ENCODE measurements around the gene PCMTD2.

The PCMTD2 gene

GRCh38 chr20:64239449-64240242 is 15.9 kb upstream of the PCMTD2 start:
- no peak for DNase-seq

DNA sequence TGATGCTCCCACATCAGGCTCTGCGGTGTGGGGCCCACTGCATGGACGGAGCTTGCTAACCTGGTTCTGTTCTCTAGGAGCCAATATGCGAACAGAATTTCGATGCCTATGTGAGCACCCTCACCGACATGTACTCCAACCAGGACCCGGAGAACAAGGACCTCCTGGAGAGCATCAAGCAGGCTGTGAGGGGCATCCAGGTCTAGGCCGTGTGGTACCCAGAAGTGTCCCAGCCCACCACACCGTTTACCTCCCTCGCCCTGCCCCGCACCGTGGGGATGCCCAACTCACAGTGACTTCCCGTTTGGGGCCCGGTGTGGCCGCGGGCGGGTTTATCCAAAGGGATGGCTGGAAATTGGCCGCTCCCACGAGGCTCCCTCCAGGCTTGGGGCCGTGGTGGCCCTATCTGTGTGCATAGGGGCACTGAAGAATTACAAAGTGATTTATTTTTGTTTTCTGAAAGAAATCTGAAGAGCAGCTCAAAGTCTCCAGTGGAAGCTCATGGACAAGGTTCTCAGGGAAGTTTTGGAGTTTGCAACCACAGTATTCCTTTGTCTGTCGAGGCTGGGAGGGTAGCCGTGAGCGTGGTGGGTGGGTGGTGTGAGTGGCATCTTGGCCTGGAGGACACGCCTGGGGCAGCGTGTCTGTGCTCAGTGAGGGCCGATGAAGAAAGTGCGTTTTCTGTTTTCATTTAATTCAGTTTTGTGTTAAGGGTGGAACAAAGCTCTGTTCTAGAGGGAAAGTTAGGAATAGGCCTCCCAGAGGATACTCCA is 15.1 kb upstream of the PCMTD2 start:
- no peak for DNase-seq

DNA sequence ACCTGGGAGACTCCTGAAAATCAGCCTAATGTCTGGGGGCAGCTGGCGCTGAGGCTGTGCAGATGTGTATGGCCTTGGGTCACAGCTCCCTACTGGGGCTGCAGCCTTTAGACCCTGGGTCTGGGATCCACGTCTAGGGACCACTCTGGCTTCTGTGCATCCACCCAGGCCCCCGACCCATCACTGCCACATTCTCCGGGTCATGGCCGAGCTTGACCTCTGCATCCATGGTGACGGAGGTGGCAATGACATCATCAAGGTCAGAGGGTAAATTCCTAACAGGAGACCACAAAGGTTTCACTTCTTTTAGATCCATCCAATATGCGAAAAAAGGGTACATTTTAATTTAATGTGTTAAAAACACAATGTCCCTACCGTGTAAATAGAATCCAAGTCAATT is 14.5 kb upstream of the PCMTD2 start:
- no peak for DNase-seq

DNA sequence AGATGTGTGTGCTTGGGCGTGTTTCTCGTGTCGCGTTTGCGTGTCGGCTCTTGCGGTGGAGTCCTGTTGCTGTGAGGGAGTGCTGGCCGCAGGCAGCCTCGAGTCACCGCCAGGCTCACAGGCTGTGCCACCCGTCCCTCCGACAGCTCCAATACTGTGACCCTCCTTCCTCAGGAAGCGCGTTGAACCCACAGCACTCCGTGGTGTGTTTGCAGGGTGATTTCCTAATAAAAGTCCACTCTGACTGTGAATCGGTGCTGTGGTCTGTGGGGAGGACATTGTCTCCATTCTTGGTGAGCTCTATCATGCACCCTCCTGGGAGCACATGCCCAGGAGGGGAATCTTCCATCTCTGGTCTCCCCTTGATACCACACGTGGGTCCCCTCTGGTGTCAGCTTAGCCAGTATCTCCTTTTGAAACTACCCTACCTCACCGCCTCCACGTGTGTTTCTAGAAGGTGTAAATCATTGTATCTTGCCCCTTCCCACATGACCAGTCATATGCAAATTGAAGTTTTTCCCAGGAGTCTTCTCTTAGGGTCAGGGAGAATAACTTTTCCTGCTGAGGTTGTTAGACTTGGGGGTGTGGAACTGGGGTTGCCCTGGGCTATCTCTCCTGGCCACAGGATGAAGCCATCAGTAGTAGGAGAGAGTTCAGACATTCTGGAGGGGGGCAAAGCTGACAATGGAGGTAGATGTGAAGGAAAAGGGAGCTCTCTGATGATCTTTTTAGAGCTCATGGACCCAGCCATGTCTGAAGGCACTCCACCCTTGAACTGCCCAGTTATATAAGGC is 13.3 kb upstream of the PCMTD2 start:
- no peak for DNase-seq

DNA sequence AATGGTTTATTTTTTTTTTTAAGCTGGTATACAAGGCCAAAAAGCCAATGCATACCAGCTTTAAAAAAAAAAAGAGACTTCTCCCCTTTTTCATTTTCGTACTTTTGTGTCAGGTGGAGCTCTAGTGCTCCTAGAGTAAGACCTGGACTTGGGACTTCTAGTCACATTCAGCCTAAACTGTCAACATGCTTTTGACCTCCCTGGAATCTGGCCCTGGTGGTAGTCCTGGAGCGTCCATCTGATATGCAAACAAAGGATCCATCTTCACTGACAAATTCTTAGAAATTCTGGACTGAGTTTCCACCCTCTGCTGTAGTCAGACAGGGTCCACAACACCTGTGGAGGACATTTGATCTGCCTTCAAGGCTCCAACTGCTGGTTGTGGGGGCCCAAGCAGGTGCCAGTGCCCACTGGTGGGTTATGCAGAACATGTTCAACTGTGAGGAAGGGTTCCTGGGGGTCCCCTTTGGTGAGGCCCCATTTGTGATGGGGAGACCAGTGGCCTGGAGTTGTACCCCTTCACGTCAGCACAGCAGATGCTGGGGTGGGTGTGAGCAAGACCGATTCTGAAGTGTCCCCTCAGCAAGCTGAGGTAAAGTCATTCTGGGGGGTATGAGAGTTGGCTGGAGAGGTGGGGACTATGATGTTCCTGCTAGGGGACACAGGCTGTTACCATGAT is 12.6 kb upstream of the PCMTD2 start:
- no peak for DNase-seq

DNA sequence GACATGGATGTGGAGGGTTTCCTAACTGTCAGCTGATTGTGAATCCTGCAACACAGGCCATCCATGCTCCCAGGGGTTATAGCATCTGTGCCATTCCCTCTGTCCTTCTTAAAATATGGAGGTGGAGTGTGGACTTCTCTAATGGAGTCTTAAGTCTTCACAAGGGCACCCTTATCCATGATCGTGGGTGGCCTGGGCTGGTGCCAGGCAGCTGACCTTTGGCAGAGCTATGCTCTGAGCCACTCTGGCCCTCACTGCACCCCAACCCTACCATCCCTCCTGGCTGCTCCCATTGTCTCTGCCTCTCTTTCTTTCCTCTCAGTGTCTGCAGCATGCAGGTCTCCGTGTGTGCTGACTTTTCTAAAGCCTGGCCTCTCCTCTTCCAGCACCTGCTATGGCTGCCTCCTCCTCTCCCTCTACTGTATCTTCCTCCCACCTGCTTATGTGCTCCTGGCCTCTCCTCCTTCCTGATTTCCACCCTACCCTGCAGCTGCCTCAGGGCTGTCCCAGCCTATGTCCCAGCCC is 11.2 kb upstream of the PCMTD2 start:
- no peak for DNase-seq

- no peak for DNase-seq
Observed at GRCh38 chr20:64244870-64245603, 10.5 kb upstream of the PCMTD2 start.

- DNase-seq, result no peak
Observed at GRCh38 chr20:64245746-64246595, 9.6 kb upstream of the PCMTD2 start.

- no peak for DNase-seq
Observed at GRCh38 chr20:64246616-64247306, 8.8 kb upstream of the PCMTD2 start.

GRCh38 chr20:64247307-64247618 is 8.3 kb upstream of the PCMTD2 start:
- DNase-seq, result no peak

DNA sequence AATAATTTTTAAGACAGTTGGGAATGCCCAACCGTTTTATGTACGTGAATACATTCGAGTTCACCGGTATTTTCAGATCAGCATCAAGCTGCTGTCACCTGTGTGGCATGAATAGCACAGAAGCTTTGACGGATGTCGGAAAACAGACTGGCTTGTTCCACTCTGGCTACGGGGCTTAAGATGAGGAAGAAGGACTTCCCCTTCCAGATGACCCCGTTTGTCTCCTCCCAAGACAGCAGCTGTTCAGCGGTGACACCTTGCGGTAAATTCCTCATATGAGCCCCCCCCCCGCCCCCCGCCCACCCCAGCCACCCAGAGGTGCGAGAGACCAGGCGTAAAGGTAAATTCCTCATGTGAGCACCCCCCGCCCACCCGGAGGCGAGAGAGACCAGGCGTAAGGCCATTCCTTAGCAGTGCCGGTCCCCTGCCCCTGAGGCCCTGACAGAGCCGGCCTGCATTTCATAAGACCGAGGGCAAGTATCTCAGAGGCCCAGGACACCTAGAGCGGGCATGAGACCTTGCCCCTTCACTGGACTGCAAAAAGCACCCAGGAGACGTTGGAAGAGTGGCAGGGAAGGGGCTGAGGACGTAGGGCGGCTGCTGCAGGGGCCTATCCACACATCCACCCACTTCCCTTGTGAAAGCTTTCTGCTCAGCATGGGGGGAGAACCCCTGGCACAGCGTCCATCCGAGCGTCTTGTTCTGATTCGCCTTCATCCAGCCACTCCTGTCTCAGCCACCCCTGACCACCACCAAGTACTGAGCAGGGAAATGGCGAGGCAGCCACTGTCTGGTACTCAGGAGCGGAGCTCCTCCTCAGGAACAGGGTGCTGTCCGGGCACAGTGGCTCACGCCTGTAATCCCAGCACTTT is 7.3 kb upstream of the PCMTD2 start:
- no peak for DNase-seq

DNA sequence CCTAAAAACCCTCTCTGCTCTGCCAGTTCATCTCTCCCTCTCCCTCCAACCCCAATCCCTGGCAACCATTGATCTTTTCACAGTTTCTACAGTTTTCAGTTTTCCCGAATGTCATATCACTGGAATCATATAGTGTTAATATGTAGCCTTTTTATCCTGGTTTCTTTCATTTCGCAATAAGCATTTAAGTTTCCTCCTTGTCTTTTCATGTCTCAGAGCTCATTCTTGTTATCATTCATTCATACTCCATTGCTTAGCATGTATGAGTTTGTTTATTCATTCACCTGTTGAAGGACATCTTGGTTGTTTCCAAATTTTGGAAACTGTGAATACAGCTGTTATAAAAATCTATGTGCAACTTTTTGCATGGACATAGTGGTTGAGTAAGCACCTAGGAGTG is 5.5 kb upstream of the PCMTD2 start:
- DNase-seq, result no peak

DNA sequence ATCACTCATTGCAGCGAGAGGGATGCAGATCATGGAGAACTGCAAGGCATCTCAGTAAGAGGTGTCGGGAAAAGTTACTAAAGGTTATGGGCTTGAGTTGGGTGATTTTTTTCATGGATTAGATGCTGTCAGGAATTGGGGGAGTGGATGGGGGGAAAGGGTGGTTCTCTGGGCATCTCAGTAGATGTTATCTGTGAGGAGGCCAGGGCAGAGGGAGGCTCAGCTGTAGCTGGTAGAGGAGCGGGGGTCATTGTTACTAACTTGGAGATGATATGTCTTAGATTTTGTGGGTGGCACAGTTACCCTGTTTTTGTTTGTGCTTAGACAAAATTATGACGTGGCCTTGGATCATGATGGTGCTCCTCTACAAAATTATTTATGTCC is 2.6 kb upstream of the PCMTD2 start:
- no peak for DNase-seq

GRCh38 chr20:64253443-64253842 is 2.1 kb upstream of the PCMTD2 start:
- DNase-seq, result no peak

- no peak for DNase-seq
Observed at GRCh38 chr20:64254156-64254555, 1.4 kb upstream of the PCMTD2 start.

DNA sequence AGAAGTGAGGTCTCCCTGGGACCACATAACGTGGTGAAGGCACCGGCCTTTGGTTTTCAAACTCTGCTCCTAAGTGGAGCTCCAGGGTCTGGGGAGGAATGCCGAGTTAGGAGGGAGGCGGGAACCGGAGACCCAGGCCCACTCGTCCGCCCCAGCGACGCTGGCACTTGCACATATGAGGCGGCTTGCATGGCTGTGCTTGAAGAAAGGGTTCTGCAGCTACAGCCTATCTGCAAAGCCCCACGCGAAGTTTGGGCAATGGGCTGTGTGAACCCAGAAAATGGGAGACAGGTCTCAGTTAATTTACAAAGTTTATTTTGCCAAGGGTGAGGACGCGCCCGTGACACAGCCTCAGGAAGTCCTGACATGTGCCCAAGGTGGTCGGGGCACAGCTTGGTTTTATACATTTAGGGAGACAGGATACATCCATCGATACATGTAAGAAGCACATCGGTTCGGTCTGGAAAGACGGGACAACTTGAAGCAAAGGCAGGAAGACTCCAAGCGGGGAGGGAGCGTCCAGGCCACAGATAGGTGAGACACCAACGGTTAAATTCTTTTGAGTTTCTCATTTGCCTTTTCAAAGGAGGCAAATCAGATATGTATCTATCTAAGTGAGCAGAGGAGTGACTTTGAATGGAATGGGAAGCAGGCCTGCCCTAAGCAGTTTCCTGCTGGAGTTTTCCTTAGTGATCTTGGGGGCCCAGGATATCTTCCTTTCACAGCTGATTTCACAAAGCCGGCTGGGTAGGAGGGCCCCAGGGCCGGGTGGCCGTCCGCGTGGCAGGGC is 782 bp upstream of the PCMTD2 start:
- DNase-seq, result no peak

- no peak for DNase-seq
Observed at GRCh38 chr20:64256282-64256935, 861 bp downstream of the PCMTD2 start.

GRCh38 chr20:64257107-64257757 is 1.7 kb downstream of the PCMTD2 start:
- no peak for DNase-seq
